Embryonic facial prominence (tissue), 1 donor: ENCODE data around the gene PADI6.

ENCODE experiments used
- DNase-seq: peaks from one replicate; pipeline ENCODE4 v3.0.0-alpha.2; 2016; ENCODE audit errors: extremely low spot score

The PADI6 gene

DNA sequence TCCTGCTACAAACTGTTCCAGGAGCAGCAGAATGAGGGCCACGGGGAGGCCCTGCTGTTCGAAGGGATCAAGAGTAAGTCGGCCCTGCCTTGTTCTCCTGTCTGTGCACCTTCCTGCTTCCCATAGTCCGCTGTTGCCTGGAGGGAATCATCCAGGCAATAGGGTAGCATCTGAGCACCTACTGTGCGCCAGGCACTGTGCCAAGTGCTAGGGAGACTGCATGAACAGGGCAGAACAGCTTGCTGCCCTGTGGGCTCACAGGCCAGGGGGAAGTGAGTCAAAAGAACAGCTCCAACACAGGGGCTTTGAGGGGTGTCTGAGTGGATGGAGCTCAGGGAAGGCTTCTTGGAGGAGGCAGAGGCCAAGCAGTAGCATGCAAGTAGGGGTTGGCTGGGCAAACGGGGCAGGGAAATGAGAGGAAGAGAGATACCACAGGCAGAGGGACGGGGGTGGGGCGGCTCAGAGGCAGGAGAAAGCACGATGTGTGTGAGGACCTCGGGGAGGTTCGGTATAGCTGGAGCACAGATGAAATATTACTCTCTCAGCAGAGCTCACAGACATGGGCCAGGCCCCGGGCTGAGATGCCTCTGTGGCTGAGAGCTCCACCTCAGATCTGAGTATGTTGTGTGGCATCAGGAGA is 15.5 kb upstream of the PADI6 start:
- DNase-seq: no peak

DNA sequence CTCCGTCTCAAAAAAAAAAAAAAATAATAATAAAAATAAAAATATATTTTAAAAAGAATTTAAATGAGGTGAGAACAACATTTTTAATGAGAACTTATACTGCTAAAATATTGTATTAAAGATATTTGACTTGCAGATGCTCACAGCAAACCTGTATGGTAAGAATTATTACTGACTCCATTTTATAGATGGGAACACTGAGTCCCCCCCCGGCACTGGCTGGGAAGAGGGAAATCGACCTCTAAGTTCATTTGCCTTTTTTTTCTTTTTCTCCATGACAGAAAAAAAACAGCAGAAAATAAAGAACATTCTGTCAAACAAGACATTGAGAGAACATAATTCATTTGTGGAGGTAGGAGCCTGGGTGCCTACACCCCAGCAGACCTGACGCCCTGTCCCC is 13.4 kb upstream of the PADI6 start:
- no peak for DNase-seq

DNA sequence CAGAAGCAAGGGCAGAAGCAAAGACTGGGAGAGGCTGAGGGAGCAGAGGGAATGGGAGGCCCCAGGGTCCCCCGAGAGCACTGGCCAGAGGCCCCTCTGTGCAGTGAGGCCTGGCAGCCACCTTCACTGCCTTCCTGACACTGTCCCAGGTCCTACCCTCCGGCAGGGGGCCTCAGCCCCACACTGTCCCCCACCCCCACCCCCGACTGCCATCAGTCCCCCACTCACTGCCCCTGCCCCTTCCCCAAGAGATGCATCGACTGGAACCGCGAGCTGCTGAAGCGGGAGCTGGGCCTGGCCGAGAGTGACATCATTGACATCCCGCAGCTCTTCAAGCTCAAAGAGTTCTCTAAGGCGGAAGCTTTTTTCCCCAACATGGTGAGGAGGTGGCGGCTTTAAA is 13.0 kb upstream of the PADI6 start:
- DNase-seq: no peak

DNA sequence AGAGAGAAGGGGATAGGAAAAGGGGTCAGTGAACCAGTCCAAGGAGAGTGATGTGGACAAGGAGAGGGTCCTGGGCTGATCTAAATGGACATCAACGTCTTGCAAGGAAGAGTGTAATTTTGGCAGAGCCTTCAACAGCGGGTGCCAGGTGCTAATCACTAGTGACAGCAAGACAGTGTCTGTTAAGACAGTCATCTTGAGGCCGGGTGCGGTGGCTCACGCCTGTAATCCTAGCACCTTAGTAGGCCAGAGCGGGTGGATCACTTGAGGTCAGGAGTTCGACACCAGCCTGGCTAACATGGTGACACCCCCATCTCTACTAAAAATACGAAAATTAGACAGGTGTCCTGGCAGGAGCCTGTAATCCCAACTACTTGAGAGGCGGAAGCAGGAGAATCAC is 12.2 kb upstream of the PADI6 start:
- DNase-seq: no peak

DNA sequence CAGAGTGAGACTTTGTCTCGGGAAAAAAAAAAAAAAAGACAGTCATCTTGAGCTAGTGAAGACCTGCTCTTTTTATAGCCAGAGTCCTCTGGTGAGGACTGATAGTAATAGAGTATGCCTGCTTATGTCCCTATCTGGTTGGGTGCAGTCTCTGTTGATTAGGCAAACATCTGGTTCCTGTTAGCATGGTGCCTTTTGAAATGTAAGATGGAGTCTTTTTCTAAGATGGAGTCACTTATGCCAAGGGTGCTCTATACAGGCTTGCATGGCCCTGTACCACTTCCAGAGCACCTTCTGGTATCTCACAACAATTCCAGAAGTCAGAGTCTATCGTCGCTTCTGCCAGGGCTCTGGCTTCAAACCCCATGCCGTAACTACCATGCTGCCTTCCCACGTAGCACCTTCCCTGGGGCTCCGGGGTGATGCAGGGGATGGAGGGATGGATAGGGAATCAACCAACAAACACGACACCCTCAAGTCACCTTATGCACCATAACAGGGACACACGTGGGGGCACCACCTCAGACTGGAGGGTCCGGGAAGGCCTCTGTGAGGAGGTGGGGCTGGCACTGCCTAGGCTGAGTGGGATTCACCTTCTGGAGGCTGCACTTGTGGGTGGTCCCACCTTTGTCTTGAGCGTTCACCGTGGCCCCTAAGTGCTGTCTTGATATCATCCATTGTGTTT is 11.6 kb upstream of the PADI6 start:
- no peak for DNase-seq

DNA sequence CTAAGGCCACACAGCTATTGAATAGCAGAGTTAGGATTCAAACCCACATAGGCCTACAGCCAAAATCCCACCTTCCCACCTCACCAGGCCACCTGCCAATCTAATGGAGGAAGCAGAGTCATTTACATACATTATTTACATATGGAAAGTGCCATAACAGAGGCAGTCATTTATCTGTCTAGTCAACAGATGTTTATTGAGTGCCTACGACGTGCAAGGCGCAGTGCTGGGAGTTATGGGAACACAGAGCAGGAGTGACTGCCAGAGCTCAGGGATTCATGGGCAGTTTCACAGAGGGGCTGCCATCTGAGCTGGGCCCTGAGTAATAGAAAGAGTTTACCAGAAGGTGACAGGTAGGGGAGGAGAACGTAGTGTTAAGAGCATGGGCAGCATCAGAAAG is 10.3 kb upstream of the PADI6 start:
- no peak for DNase-seq

DNA sequence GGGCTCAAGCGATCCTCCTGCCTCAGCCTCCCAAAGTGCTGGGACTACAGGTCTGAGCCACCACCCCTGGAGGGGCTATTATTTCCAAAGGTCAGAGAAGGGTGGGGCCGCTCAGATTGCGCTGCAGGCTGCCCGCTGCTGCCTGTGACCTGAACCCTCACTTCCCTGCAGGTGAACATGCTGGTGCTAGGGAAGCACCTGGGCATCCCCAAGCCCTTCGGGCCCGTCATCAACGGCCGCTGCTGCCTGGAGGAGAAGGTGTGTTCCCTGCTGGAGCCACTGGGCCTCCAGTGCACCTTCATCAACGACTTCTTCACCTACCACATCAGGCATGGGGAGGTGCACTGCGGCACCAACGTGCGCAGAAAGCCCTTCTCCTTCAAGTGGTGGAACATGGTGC is 8.6 kb upstream of the PADI6 start:
- no peak for DNase-seq

DNA sequence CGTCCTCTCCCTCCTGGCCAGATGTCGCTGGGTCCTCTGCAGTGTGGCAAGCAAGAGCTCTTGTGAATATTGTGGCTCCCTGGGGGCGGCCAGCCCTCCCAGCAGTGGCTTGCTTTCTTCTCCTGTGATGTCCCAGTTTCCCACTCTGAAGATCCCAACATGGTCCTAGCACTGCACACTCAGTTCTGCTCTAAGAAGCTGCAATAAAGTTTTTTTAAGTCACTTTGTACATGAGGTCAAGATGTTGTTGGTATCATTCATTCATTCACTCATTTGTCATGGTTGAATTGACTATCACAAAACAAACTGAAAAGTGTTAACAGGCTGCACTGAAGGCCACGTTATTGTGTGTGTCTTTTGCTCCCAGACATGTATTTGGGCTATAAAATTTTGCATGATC is 8.2 kb upstream of the PADI6 start:
- no peak for DNase-seq

DNA sequence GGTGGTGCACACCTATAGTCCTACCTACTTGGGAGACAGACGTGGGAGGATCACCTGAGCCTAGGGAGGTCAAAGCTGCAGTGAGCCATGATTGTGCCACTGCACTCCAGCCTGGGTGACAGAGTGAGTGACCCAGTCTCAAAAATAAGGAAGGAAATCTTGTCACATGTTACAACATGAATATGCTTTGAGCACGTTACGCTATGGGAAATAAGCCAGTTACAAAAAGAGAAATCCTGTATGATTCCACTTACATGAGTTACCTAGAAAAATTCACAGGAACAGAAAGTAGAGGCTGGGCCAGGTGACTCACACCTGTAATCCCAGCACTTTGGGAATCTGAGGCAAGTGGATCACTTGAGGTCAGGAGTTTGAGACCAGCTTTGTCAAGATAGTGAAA is 6.7 kb upstream of the PADI6 start:
- no peak for DNase-seq

DNA sequence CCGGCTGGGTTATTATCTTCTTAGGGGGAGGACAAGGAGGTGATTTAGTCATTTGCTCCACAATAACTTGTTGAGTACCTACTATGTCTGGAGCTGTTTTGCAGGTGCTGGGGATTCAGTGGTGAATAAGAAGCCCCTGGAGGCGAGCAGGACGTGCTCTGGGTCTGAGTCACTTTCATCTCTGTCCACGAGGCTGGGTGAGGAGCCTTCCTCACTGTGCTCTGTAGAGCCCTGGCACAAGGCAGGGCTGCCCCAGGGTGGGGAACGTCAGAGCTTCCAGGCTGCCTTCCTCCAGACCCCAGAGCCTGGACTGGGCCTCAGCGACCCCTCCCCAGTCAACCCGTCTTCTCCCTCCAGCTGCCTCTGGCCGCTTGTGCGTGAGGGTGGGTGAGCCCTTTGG is 2.5 kb upstream of the PADI6 start:
- DNase-seq: no peak

DNA sequence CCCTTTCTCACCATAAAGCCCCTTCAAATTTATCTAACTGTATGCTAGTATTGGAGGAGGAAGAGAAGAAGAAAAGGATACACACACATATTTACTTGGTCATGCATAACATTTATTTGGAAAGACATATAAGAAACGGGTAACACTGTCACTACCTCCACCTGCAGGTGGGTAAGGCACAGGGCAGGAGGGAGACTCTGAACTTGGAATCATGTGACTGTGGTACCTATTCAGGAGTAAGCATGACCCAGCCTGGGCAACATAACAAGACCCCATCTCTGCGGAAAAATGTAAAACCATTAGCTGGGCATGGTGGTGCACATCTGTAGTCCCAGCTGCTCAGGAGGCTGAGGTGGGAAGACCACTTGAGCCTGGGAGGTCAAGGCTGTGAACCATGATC is 1.4 kb upstream of the PADI6 start:
- DNase-seq: no peak

DNA sequence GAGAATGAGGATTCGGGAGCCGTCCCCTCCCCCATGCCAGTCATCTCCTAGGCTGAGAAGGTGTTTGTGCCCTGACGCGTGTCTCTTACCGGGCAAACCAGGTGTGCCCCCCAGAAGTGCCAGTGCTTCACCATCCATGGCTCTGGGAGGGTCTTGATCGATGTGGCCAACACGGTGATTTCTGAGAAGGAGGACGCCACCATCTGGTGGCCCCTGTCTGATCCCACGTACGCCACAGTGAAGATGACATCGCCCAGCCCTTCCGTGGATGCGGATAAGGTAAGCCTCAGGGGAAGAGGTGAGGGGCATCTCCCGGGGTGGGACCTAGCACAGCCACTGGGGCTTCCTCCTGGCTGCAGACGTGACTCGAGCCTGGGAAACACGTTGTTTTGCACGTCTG is 959 bp downstream of the PADI6 start:
- no peak for DNase-seq

DNA sequence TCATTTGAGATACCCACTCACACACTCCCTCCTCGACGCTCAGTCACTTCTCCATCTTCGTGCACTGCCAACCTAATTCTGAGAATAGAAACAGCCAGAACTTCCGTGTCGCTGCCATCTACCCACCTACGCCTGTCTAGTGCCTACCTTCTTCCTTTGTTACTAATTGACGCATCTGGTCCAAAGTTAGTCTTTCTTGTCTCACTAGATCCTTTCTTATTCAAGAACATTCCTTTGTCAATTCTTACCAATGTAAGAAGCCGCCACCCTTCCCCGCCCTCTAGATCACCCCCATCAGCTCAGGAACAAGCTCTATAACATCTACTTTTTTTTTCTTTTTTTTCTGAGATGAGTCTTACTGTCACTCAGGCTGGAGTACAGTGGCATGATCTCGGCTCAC is 3.7 kb downstream of the PADI6 start:
- no peak for DNase-seq

DNA sequence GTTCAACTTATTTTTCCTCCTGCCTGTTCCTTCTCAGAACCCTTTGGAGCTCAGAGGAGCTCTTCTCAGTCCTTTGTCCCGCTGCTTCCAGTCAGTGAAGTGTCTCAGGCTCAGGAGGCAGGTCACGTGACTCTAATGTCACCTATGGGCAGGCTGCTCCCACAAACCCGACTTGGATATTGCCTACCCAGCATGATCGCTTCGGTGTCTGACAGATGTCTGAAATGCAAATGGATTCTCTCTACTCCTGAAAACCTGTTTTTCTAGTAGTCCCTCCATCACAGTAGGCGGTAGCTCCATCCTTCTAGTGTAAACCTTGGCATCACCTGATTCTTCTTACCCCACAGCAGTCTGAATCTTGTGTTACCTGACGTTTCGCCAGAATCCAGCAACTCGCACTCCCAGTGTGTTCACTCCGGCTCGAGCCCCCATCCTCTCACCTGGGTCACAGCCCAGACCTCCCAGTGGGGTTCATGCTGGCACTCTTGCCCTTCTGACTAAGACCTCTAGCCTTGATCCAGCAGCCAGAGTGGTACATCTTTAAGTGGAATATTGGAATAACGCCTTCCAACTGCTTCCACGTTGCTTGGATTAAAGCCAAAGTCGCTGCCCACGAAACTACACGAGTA is 5.4 kb downstream of the PADI6 start:
- peak; percentile 31 for DNase-seq

DNA sequence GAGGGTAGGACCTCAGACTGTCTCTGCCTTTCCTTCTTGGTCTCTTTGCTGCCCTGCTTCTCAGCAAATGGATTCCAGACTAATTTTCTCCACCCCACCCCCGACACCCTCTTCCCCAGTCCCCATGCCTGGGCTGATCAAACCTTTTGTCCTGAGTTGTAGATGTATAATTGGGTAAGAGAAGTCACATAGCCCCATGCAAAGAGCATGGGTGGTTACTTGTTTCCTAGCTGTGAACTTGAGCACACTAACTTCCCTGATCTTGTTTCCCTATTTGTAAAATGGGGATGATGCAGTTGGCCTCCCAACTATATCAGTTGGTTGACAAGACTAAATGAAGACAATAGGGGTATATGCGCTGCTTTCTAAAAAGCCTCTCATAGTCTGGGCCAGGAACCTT is 9.2 kb downstream of the PADI6 start:
- DNase-seq: no peak

DNA sequence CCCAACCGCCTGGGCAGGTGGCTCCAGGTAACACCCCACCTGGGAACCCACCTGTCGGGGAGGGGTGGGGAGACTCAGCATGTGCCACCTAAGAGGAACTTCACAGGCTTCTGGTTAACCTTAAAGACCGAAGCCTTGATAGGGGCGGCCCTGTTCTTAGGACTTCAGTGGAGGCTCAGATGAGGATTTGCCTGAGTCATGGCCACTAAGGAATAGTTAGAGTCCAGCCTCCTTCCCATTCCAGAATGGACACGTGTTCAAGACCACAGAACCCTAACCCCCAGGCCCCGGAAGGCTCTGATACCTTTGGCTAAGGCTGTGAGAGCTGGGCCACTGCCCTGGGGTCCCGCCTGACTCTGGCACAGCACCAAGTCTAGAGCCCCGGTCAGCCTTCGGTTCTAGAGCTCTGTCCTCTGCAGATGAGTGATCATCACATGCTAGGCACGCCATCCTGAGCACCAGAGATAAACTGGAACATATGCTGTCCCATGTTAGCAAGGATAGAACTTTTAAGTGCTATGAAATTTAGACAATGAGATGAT is 20.3 kb downstream of the PADI6 start:
- no peak for DNase-seq

DNA sequence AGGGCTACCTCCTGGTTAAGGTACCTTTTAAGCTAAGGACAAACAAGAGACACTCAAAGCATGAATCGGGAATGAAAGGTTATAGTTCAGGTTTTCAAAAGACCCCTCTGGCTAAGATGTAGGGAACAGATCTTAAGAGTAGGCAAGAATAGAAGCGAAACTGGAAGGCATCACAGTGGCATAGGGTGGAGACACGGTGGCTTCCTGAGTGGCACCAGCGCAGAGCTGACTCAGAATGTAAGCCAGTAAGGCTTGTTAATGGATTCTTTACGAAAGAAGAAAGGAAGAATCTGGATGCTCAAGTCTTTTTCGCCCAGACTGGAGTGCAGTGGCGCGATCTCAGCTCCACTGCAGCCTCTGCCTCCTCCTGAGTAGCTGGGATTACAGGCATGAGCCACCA is 21.2 kb downstream of the PADI6 start:
- DNase-seq: no peak

DNA sequence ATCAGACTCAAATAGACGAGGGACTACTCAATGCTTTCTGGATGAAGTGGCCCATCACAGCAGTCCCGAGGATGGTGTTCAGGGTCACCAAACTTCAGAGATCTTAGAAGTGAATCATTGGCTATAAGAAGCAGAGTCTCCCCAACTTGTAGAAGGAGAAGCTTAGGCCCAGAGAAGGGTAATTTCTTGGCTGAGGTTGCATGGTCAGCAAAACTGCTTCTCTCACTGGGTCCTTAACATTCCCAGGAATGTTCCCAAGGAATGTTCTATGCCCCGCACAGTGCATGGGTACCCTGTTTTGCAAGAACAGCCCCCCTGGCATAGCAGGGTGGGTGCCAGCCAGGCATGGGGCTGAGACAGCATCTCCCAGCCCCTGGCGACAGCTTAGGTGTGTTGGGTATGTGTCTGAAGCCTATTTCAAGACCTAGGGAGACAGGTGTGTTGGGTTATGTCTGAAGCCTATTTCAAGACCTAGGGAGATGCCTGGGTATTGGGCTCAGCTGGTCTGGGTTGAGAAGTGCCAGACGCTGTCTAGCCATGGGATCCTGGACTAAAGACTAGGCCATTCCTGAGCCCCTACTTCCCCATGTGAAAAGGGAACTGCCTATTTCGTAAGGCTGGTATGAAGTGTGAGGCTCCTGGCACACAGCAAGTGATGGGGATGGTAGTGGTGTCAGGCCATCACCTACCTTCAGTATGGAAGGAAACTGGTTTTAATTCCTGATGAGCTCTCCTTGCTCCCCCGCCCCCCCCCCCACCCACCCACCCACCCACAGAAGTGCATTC is 26.1 kb downstream of the PADI6 start:
- DNase-seq: no peak

DNA sequence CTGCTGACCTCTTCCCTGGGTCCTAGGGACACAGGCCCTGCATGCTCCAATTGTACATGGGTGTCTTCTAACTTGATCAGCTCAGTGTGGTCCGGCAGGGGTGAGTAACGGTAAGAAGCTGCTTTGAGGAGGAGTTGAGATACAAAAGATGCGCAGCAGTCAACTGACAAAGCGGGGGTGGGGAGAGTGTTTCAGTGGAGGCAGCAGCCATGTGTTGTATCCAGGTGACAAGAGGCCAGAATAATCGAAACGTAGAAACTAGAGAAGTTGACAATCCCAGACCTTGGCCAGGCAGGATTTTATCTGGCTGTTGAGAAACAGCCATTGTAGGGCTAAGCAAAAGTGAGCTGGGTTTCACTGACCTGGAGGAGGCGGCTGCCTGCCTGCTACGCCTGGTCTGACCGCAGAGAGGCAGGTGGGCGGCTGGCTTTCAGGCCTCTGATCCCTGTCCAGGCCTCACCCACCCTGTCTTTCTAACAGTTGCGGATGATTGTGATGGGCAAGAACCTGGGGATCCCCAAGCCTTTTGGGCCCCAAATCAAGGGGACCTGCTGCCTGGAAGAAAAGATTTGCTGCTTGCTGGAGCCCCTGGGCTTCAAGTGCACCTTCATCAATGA is 28.8 kb downstream of the PADI6 start:
- no peak for DNase-seq

DNA sequence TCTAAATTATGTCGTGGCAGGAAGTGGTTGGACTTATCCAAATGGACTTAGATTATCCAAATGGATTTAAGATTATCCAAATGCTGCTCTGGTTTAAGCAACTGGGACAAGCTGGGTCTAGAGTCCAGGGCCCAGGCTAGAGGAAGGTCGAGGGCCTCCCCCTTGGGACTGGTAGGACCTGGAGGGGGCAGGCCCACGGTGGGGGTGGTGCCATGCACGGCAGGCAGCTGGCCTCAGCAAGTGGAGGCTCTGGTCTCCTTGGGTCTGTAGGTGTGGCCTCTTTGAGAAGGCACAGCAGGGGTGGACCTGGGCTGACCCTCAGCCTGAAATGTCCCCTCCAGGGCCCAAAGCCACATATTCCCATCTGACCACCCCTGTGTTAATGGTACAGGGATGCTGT is 29.8 kb downstream of the PADI6 start:
- DNase-seq: no peak

DNA sequence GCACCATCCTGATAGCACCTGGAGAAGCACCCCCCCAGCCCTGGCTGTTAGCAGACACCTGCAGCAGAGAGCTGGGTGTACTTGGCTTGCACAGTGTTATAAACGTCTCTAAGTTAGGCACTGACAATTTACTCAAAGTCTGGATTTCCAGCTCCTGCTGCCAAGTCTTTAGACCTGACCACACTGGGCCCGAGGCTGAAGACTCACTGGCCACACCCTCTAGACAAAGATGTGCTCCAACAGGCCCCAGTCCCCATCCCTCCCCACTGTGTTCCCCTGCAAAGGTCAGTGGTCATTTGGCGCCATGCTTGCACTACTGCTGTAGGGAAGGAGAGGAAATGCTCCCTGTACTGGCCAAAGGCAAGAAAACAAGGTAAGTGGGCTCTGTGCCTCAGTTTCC is 31.1 kb downstream of the PADI6 start:
- DNase-seq: no peak
